Peyer's patch (tissue), 4 donors: ENCODE results near the gene TTLL8. TPM values are rescaled to one million over a fixed set of nuclear protein-coding genes. Genes with fewer than 3 reads are reported as not detected.

Experiments
- DNase-seq, 3 donors: peaks; one replicate each; pipeline ENCODE4 v3.0.0-alpha.2; 2017 to 2019
- H3K27ac ChIP-seq, 4 donors: fragments of 200-600 bp; sonication (generic); one replicate each; pipeline ENCODE4 v1.5.1; 2016 to 2019
- H3K27me3 ChIP-seq, 2 donors: fragments of 200-600 bp; sonication (generic); one replicate each; pipeline ENCODE4 v1.5.1; 2019
- H3K36me3 ChIP-seq, 3 donors: fragments of 200-600 bp; sonication (generic); one replicate each; pipeline ENCODE4 v1.5.1; 2016 to 2019
- H3K4me1 ChIP-seq, 4 donors: fragments of 200-600 bp; sonication (generic); one replicate each; pipeline ENCODE4 v1.5.1; 2016 to 2019
- H3K4me3 ChIP-seq, 4 donors: fragments of 200-600 bp; sonication (generic); 1 replicate in 3 of 4; 2 replicates in 1 of 4; pipeline ENCODE4 v1.5.1; 2016 to 2019; ENCODE audit warnings: mild to moderate bottlenecking in 1 of 4
- H3K9me3 ChIP-seq, 4 donors: fragments of 200-600 bp; sonication (generic); one replicate each; pipeline ENCODE4 v1.5.1; 2016 to 2019; ENCODE audit warnings: mild to moderate bottlenecking in 1 of 4
- CTCF ChIP-seq, 6 experiments: fragments of 450-650 bp in 4 of 6; fragments of 200-600 bp in 2 of 6; sonication (generic) in 1 of 6; IDR thresholded peaks; one replicate each; pipeline ENCODE4 v1.5.1; 2017 to 2019; ENCODE audit warnings: antibody characterized with exemption in 6 of 6, mild to moderate bottlenecking in 3 of 6, moderate library complexity in 1 of 6
- POLR2A ChIP-seq, 2 donors: fragments of 450-650 bp; IDR thresholded peaks; one replicate each; pipeline ENCODE4 v1.5.1; 2017; ENCODE audit warnings: antibody characterized with exemption in 2 of 2, mild to moderate bottlenecking in 2 of 2, moderate library complexity in 2 of 2
- total RNA-seq, 4 donors: library from RNA; depleted of rRNA; stranded (reverse); fragments of >200 nt; gene quantifications; one replicate each; pipeline ENCODE4 v1.1.0, GENCODE V29; 2016

Gene TTLL8
- total RNA-seq, 4 donors from 2014 or later, result not detected

GRCh38 chr22:50007057-50007511, 51.0 kb downstream of the TTLL8 start:
- DNase-seq, result peak in 2 of 3 donors; percentile 74 to 80

GRCh38 chr22:50004918-50005317, 53.2 kb downstream of the TTLL8 start:
- Histone ChIP-seq H3K4me1 (peaks cover 0 to 8% (median under 1%) of the 10 kb centered on the region in 4 donors), H3K36me3 (no peaks in the 10 kb centered on the region), H3K9me3 (no peaks in the 10 kb centered on the region), H3K27ac (no peak overlapping the region), H3K27me3 (peaks cover 0 to under 1% of the 10 kb centered on the region in 2 donors), H3K4me3 (no peak overlapping the region)
- no peak for DNase-seq
- TF ChIP-seq POLR2A (IDR thresholded peaks at IDR 0.05), result no peak
- TF ChIP-seq CTCF (IDR thresholded peaks at IDR 0.05), result no peak

More at GRCh38 chr22:50007057-50007511, 51.0 kb downstream of the TTLL8 start:
- Histone ChIP-seq H3K4me1 (peaks cover 0 to 22% (median 10%) of the 10 kb centered on the region in 4 donors), H3K36me3 (no peaks in the 10 kb centered on the region), H3K27me3 (peaks cover 0 to 12% of the 10 kb centered on the region in 2 donors), H3K4me3 (no peak overlapping the region), H3K27ac (peak overlapping the region in 3 of 4 donors; percentile 58 to 92 (median 91)), H3K9me3 (no peaks in the 10 kb centered on the region)
- TF ChIP-seq POLR2A (IDR thresholded peaks at IDR 0.05) (no peak), CTCF (IDR thresholded peaks at IDR 0.05) (no peak)

- TF ChIP-seq CTCF (IDR thresholded peaks at IDR 0.05) (no peak), POLR2A (IDR thresholded peaks at IDR 0.05) (no peak)
- Histone ChIP-seq H3K4me1 (peaks cover 0 to 10% (median 0%) of the 10 kb centered on the region in 4 donors), H3K27ac (no peak overlapping the region), H3K36me3 (no peaks in the 10 kb centered on the region), H3K4me3 (no peak overlapping the region), H3K9me3 (no peaks in the 10 kb centered on the region), H3K27me3 (no peaks in the 10 kb centered on the region)
- DNase-seq, result peak in 1 of 3 donors; percentile 39
These were observed 55.3 kb downstream of the TTLL8 start for GRCh38 chr22:50002791-50003190.

- DNase-seq, result peak in 1 of 3 donors; percentile 44
- no peaks in the 10 kb centered on the region for H3K27me3 ChIP-seq
- TF ChIP-seq CTCF (IDR thresholded peaks at IDR 0.05) (no peak), POLR2A (IDR thresholded peaks at IDR 0.05) (no peak)
- no peaks in the 10 kb centered on the region for H3K9me3 ChIP-seq
- no peak overlapping the region for H3K27ac ChIP-seq
- H3K36me3 ChIP-seq, result no peaks in the 10 kb centered on the region
- H3K4me3 ChIP-seq, result no peak overlapping the region
- peaks cover 0 to 15% (median 0%) of the 10 kb centered on the region in 4 donors for H3K4me1 ChIP-seq
These were observed 56.5 kb downstream of the TTLL8 start for GRCh38 chr22:50001388-50002231.

GRCh38 chr22:50000587-50001387, 57.3 kb downstream of the TTLL8 start:
- TF ChIP-seq CTCF (IDR thresholded peaks at IDR 0.05), result no peak
- TF ChIP-seq POLR2A (IDR thresholded peaks at IDR 0.05), result no peak

More at GRCh38 chr22:50000587-50001387, 57.3 kb downstream of the TTLL8 start:
- Histone ChIP-seq H3K27me3 (no peaks in the 10 kb centered on the region), H3K9me3 (no peaks in the 10 kb centered on the region), H3K4me1 (peaks cover 0 to 17% (median 1%) of the 10 kb centered on the region in 4 donors), H3K27ac (no peak overlapping the region), H3K4me3 (peak overlapping the region in 1 of 4 donors; percentile 54), H3K36me3 (no peaks in the 10 kb centered on the region)
- DNase-seq, result peak in 1 of 3 donors; percentile 44
